PC-9 (cell line): ENCODE results near the gene PNPLA7. TPM values are rescaled to one million over a fixed set of nuclear protein-coding genes. Genes with fewer than 3 reads are reported as not detected.

Experiments used
- BruUV-seq: library from RNA; stranded (reverse); fragments of 400-500 nt; replicated peaks from 2 replicates; lab custom pipeline; 2021; lab: Mats Ljungman, UMichigan
- CTCF ChIA-PET: fragments of 300-600 bp; sonication (Branson Sonifier 250); formaldehyde crosslinking; loops from one replicate; lab custom pipeline; 2022; ENCODE audit warnings: antibody characterized with exemption; lab: Charles Lee
- POLR2A ChIA-PET: fragments of 300-600 bp; sonication (Branson Sonifier 250); formaldehyde crosslinking; loops from one replicate; lab custom pipeline; 2022; ENCODE audit warnings: antibody characterized with exemption; ENCODE audit not compliant: unreplicated experiment; lab: Charles Lee
- DNase-seq, 2 experiments: peaks; one replicate each; pipeline versions ENCODE4 v3.0.0 to v3.0.0-alpha.2; 2015 to 2022; ENCODE audit warnings: mixed read lengths in 1 of 2
- H2AFZ ChIP-seq: fragments of 200-600 bp; sonication (generic); 2 replicates; pipeline ENCODE4 v1.8.1; 2017; ENCODE audit warnings: antibody characterized with exemption
- H3F3A ChIP-seq: fragments of 200-600 bp; sonication (generic); 2 replicates; pipeline ENCODE4 v1.8.1; 2017; ENCODE audit warnings: antibody characterized with exemption, mild to moderate bottlenecking, low read depth; ENCODE audit not compliant: insufficient read depth
- H3K27ac ChIP-seq: fragments of 200-600 bp; sonication (generic); 2 replicates; pipeline ENCODE4 v1.6.1; 2016; ENCODE audit warnings: mixed run types
- H3K27me3 ChIP-seq: fragments of 200-600 bp; sonication (generic); 2 replicates; pipeline ENCODE4 v1.6.1; 2016; ENCODE audit warnings: low read depth, mixed run types; ENCODE audit not compliant: insufficient read depth
- H3K36me3 ChIP-seq: fragments of 200-600 bp; sonication (generic); 2 replicates; pipeline ENCODE4 v1.6.1; 2016; ENCODE audit warnings: low read depth, mixed run types
- H3K4me1 ChIP-seq: fragments of 200-600 bp; sonication (generic); replicated peaks from 2 replicates; pipeline ENCODE4 v1.6.1; 2016; ENCODE audit warnings: mixed run types; ENCODE audit not compliant: insufficient read depth
- H3K4me2 ChIP-seq: fragments of 200-600 bp; sonication (generic); 2 replicates; pipeline ENCODE4 v1.6.1; 2017; ENCODE audit warnings: mixed run types
- H3K4me3 ChIP-seq: fragments of 200-600 bp; sonication (generic); 2 replicates; pipeline ENCODE4 v1.6.1; 2016; ENCODE audit warnings: mixed run types
- H3K79me2 ChIP-seq: fragments of 200-600 bp; sonication (generic); 2 replicates; pipeline ENCODE4 v1.6.1; 2017; ENCODE audit warnings: low read depth, mixed run types
- H3K9me2 ChIP-seq: fragments of 200-600 bp; sonication (generic); 2 replicates; pipeline ENCODE4 v1.8.1; 2017; ENCODE audit warnings: mild to moderate bottlenecking; ENCODE audit not compliant: insufficient read depth
- H3K9me3 ChIP-seq: fragments of 200-600 bp; sonication (generic); 2 replicates; pipeline ENCODE4 v1.8.1; 2016; ENCODE audit warnings: low read depth; ENCODE audit not compliant: insufficient read depth
- H4K20me1 ChIP-seq: fragments of 200-600 bp; sonication (generic); 2 replicates; pipeline ENCODE4 v1.8.1; 2017; ENCODE audit not compliant: insufficient read depth
- EZH2 ChIP-seq: fragments of 200-600 bp; sonication (generic); IDR thresholded peaks from 2 replicates; pipeline ENCODE4 v1.8.0; 2017; ENCODE audit warnings: antibody characterized with exemption, low read depth
- intact Hi-C: fragments of 100-400 bp; cut with micrococcal nuclease; formaldehyde crosslinking; loops from one replicate; pipeline ENCODE4 v1.10.0; 2022; ENCODE audit not compliant: unreplicated experiment
- total RNA-seq: library from RNA; stranded (reverse); gene quantifications from 2 replicates; pipeline ENCODE4 v1.2.3, GENCODE V29; 2021
- TF ChIP-seq, protein P1 (sequence below): fragments of 200-600 bp; sonication (generic); conservative IDR thresholded peaks from 2 replicates; pipeline ENCODE4 v1.6.1; 2017; ENCODE audit warnings: mixed run types, antibody characterized with exemption, mild to moderate bottlenecking, moderate library complexity

Gene PNPLA7
- total RNA-seq, 1 experiment from 2014 or later = 1.9 TPM

GRCh38 chr9:137416006-137416562, 134.1 kb downstream of the PNPLA7 start:
- no peak for DNase-seq
- no peak overlapping the region for H3K27ac ChIP-seq
- intact Hi-C loops = no loop called here
- peaks cover 12% of the 10 kb centered on the region for H3K4me1 ChIP-seq
- no peaks in the 10 kb centered on the region for H3K27me3 ChIP-seq
- POLR2A ChIA-PET = no interaction called here
- no peaks in the 10 kb centered on the region for H3K9me3 ChIP-seq
- H4K20me1 ChIP-seq = no peaks in the 10 kb centered on the region
- H2AFZ ChIP-seq = no peak overlapping the region
- CTCF ChIA-PET = no interaction called here
- H3K36me3 ChIP-seq = no peaks in the 10 kb centered on the region
- no peak overlapping the region for H3K4me2 ChIP-seq
- H3K4me3 ChIP-seq = no peak overlapping the region
- H3K9me2 ChIP-seq = no peaks in the 10 kb centered on the region
- peaks cover 12% of the 10 kb centered on the region; the same call in 1 of the 2 replicates for H3K79me2 ChIP-seq
- BruUV-seq = no TSS peak
- no peak for TF ChIP-seq EZH2
- TF ChIP-seq, protein P1, sequence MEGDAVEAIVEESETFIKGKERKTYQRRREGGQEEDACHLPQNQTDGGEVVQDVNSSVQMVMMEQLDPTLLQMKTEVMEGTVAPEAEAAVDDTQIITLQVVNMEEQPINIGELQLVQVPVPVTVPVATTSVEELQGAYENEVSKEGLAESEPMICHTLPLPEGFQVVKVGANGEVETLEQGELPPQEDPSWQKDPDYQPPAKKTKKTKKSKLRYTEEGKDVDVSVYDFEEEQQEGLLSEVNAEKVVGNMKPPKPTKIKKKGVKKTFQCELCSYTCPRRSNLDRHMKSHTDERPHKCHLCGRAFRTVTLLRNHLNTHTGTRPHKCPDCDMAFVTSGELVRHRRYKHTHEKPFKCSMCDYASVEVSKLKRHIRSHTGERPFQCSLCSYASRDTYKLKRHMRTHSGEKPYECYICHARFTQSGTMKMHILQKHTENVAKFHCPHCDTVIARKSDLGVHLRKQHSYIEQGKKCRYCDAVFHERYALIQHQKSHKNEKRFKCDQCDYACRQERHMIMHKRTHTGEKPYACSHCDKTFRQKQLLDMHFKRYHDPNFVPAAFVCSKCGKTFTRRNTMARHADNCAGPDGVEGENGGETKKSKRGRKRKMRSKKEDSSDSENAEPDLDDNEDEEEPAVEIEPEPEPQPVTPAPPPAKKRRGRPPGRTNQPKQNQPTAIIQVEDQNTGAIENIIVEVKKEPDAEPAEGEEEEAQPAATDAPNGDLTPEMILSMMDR = no peak
- peaks cover 22% of the 10 kb centered on the region; the same call in 1 of the 2 replicates for H3F3A ChIP-seq

DNA sequence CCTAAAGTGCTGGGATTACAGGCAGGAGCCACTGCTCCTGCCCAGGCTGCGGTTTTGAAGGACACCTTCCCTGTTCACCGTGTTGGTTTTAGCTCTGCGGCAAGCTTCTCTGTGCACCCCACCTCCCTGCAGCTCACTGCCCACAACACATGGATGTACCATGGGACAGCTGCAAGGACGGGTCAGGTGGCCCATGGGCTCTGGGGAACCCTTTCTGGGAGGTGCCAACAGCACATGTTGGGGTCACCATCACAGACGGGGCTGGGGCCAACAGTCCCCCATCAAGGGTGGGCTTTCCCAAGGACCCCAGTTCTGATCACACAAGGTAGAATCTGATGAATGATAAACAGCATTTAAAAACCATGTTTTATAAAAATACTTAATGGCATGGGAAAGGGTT, 134.8 kb downstream of the PNPLA7 start:
- POLR2A ChIA-PET = no interaction called here
- Histone ChIP-seq H3K9me3 (no peaks in the 10 kb centered on the region), H4K20me1 (no peaks in the 10 kb centered on the region), H3K4me1 (peaks cover 17% of the 10 kb centered on the region), H3K9me2 (no peaks in the 10 kb centered on the region), H3K27me3 (no peaks in the 10 kb centered on the region), H3K79me2 (peaks cover 10% of the 10 kb centered on the region; the same call in 1 of the 2 replicates), H3K27ac (no peak overlapping the region), H3K4me2 (no peak overlapping the region), H3K36me3 (no peaks in the 10 kb centered on the region), H3K4me3 (no peak overlapping the region), H3F3A (peaks cover 22% of the 10 kb centered on the region; the same call in 1 of the 2 replicates), H2AFZ (no peak overlapping the region)
- CTCF ChIA-PET = no interaction called here
- TF ChIP-seq, protein P1 = no peak
- no peak for TF ChIP-seq EZH2
- intact Hi-C loops = no loop called here
- no TSS peak for BruUV-seq
- DNase-seq = no peak

DNA sequence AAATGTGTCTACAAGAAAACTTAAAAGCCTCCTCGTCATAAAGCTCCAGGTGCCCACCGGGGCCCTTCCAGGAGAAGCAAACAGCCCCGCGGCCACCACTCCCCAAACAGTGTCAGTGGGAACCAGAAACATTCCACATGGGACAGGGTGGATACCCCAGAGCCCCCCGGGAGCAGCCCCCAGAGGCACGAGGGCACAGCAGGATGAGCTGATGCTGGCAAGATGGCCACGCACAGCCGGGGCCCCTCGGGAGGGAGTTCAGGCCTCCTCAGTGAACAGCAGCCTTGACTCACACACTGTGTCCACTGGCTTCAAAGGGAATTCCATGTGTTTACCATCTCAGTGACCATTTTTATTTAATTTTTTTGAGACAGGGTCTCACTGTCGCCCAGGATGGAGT, 137.8 kb downstream of the PNPLA7 start:
- no peak for TF ChIP-seq EZH2
- TF ChIP-seq, protein P1 = no peak
- peaks cover 18% of the 10 kb centered on the region for H3K4me1 ChIP-seq
- H3K27ac ChIP-seq = no peak overlapping the region
- no peaks in the 10 kb centered on the region for H3K9me3 ChIP-seq
- no peak overlapping the region for H2AFZ ChIP-seq
- H3K27me3 ChIP-seq = no peaks in the 10 kb centered on the region
- DNase-seq = no peak
- intact Hi-C loops = no loop called here
- CTCF ChIA-PET = interaction anchor here (0.5 to 0.6 kb wide), 3 partner anchors 59 to 468 kb away, joined by 3 to 5 read pairs (median 4); partner anchors contain the start of genes C8G and FBXW5
- H3K4me3 ChIP-seq = no peak overlapping the region
- no TSS peak for BruUV-seq
- H3K9me2 ChIP-seq = no peaks in the 10 kb centered on the region
- H3K36me3 ChIP-seq = no peaks in the 10 kb centered on the region
- H3K4me2 ChIP-seq = no peak overlapping the region
- peaks cover 22% of the 10 kb centered on the region; the same call in 1 of the 2 replicates for H3F3A ChIP-seq
- no peaks in the 10 kb centered on the region for H4K20me1 ChIP-seq
- POLR2A ChIA-PET = no interaction called here
- H3K79me2 ChIP-seq = 0 out of 2 replicates have a peak, but pooled peaks cover 5% of the 10 kb centered on the region
